Liver (tissue), 9 donors: ENCODE data around the gene MSMP. TPM values are rescaled to one million over a fixed set of nuclear protein-coding genes. Genes with fewer than 3 reads are reported as not detected.

Experiments used
- DNase-seq: peaks from one replicate; pipeline ENCODE4 v3.0.0-alpha.2; 2017; ENCODE audit warnings: low spot score
- H3K27ac ChIP-seq, 2 donors: one replicate each; pipeline ENCODE4 v1.7.0; 2013; ENCODE audit warnings: inconsistent platforms in 2 of 2, low read length in 2 of 2, control low read depth in 1 of 2, low read depth in 1 of 2, mild to moderate bottlenecking in 1 of 2
- H3K27me3 ChIP-seq, 4 donors: one replicate each; pipeline versions ENCODE4 v1.6.1 to v1.7.0; 2013; ENCODE audit warnings: low read length in 3 of 4, inconsistent platforms in 1 of 4, mild to moderate bottlenecking in 1 of 4, moderate library complexity in 1 of 4; ENCODE audit not compliant: control insufficient read depth in 4 of 4, insufficient read depth in 4 of 4
- H3K36me3 ChIP-seq, 4 donors: one replicate each; pipeline versions ENCODE4 v1.6.1 to v1.7.0; 2013; ENCODE audit warnings: low read length in 3 of 4, mild to moderate bottlenecking in 3 of 4, low read depth in 1 of 4, moderate library complexity in 1 of 4; ENCODE audit not compliant: control insufficient read depth in 4 of 4, insufficient read depth in 3 of 4
- H3K4me1 ChIP-seq, 4 donors: one replicate each; pipeline versions ENCODE4 v1.6.1 to v1.7.0; 2013; ENCODE audit warnings: low read length in 3 of 4, mild to moderate bottlenecking in 3 of 4, moderate library complexity in 1 of 4; ENCODE audit not compliant: control insufficient read depth in 4 of 4, insufficient read depth in 4 of 4
- H3K4me3 ChIP-seq, 3 donors: one replicate each; pipeline versions ENCODE4 v1.6.1 to v1.7.0; 2013; ENCODE audit warnings: low read length in 3 of 3, control low read depth in 1 of 3, low read depth in 1 of 3, mild to moderate bottlenecking in 1 of 3
- H3K9ac ChIP-seq, 2 donors: one replicate each; pipeline ENCODE4 v1.7.0; 2013; ENCODE audit warnings: low read length in 2 of 2, mild to moderate bottlenecking in 2 of 2, moderate library complexity in 2 of 2, control low read depth in 1 of 2, low read depth in 1 of 2
- H3K9me3 ChIP-seq, 4 donors: one replicate each; pipeline versions ENCODE4 v1.6.1 to v1.7.0; 2013; ENCODE audit warnings: low read length in 3 of 4; ENCODE audit not compliant: control insufficient read depth in 4 of 4
- ATF3 ChIP-seq: IDR thresholded peaks from 2 replicates; pipeline ENCODE4 v1.6.1; 2016; ENCODE audit warnings: antibody characterized with exemption
- EGR1 ChIP-seq, 2 donors: IDR thresholded peaks; 2 replicates each; pipeline ENCODE4 v1.6.1; 2016 to 2018; ENCODE audit warnings: antibody characterized with exemption in 2 of 2, low read depth in 2 of 2
- FOXA1 ChIP-seq: IDR thresholded peaks from 2 replicates; pipeline ENCODE4 v1.6.1; 2016; ENCODE audit warnings: antibody characterized with exemption
- FOXA2 ChIP-seq: IDR thresholded peaks from 2 replicates; pipeline ENCODE4 v1.6.1; 2016; ENCODE audit warnings: antibody characterized with exemption
- GABPA ChIP-seq, 2 donors: IDR thresholded peaks in 1 of 2; conservative IDR thresholded peaks in 1 of 2; 2 replicates each; pipeline ENCODE4 v1.6.1; 2016; ENCODE audit warnings: antibody characterized with exemption in 2 of 2, mild to moderate bottlenecking in 1 of 2, moderate library complexity in 1 of 2
- HNF4G ChIP-seq: IDR thresholded peaks from 2 replicates; pipeline ENCODE4 v1.6.1; 2016; ENCODE audit warnings: antibody characterized with exemption
- JUND ChIP-seq, 2 donors: IDR thresholded peaks; 2 replicates each; pipeline ENCODE4 v1.6.1; 2016; ENCODE audit warnings: antibody characterized with exemption in 2 of 2
- NR2F2 ChIP-seq: IDR thresholded peaks from 2 replicates; pipeline ENCODE4 v1.6.1; 2016; ENCODE audit warnings: antibody characterized with exemption
- RAD21 ChIP-seq, 2 donors: IDR thresholded peaks; 2 replicates each; pipeline ENCODE4 v1.6.1; 2016; ENCODE audit warnings: antibody characterized with exemption in 2 of 2, mild to moderate bottlenecking in 2 of 2
- RXRA ChIP-seq, 2 donors: IDR thresholded peaks; 2 replicates each; pipeline ENCODE4 v1.6.1; 2017 to 2018; ENCODE audit warnings: antibody characterized with exemption in 2 of 2, mild to moderate bottlenecking in 1 of 2
- SP1 ChIP-seq: IDR thresholded peaks from 2 replicates; pipeline ENCODE4 v1.6.1; 2018; ENCODE audit warnings: antibody characterized with exemption, mild to moderate bottlenecking
- TAF1 ChIP-seq: conservative IDR thresholded peaks from 2 replicates; pipeline ENCODE4 v1.6.1; 2016; ENCODE audit warnings: antibody characterized with exemption, mild to moderate bottlenecking
- YY1 ChIP-seq: IDR thresholded peaks from 2 replicates; pipeline ENCODE4 v1.6.1; 2016; ENCODE audit warnings: antibody characterized with exemption, mild to moderate bottlenecking
- WGBS: extraction: QIAGEN DNeasy Blood & Tissue Kit; methylation state at CpG from one replicate; pipeline ENCODE4 v1.1.7; 2013; 5-methylcytosine and 5-hydroxymethylcytosine counted together
- polyA plus RNA-seq, 2 donors: library from polyadenylated mRNA; stranded (reverse) in 1 of 2; unstranded in 1 of 2; fragments of 200-250 nt in 1 of 2; fragments of >200 nt in 1 of 2; fragmentation: Nextera tagmentation in 1 of 2; extraction: Ambion mirVana in 1 of 2; gene quantifications; one replicate each; pipeline versions ENCODE4 v1.2.1 to v1.2.3, GENCODE V29; 2013 to 2015
- total RNA-seq, 2 donors: library from RNA; depleted of rRNA; stranded (reverse); fragments of >200 nt; gene quantifications; one replicate each; pipeline ENCODE4 v1.2.3, GENCODE V29; 2014
- TF ChIP-seq, protein P1 (sequence below): IDR thresholded peaks from 2 replicates; pipeline ENCODE4 v1.6.1; 2016; ENCODE audit warnings: antibody characterized with exemption, mild to moderate bottlenecking
- donor health status: healthy.
- donor health status: healthy.
- donor health status: healthy.
- donor health status: healthy.
- donor health status: healthy.

MSMP gene
- total and polyA plus RNA-seq, 4 donors, result not detected

DNA sequence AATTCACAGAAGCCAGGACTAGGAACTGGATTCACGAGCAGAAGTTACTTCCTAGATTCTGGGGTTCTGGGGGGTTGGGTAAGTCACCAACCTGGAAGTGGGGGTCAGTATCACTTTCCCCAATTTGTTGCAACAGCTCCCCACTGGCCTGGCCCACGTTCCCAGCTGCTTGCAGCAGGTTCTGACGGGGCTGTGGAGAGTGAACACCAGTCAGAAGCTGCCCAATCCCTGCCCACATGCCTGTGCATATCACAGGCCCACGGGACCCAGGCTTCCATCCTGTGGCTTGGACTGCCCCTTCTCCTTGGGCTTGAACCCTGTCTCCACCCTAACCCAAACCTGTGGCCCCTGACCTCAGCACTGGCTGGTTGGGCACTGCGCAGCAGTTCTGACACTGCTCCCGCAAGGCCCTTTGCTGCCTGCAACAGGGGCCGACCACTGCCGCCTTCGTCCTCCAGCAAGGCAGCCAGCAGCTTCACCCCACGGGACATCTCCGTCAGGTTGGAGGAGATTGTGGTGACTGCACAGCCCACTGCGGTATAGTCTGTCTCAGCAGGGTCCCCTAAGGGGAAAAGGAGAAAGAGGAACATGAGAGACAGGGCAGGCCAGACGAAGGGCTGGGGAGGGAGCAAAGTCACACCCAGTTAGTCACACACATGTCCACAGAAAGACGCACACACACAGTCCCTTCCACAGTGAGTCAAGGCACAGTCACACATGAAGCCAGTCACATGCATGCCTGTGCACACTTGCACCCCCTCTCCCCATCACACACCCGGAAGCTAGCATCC lies 35.2 kb downstream of the MSMP start:
- H3K9me3 ChIP-seq, result no peaks in the 10 kb centered on the region
- H3K27ac ChIP-seq, result no peak overlapping the region
- no peaks in the 10 kb centered on the region for H3K27me3 ChIP-seq
- DNase-seq, result no peak
- no peak overlapping the region for H3K4me3 ChIP-seq
- 92% methylated on average over 15 of the region's 15 CpGs for WGBS
- TF ChIP-seq HNF4G, result no peak
- no peak for TF ChIP-seq JUND (IDR thresholded peaks at IDR 0.05)
- no peak for TF ChIP-seq RXRA (IDR thresholded peaks at IDR 0.05)
- no peak for TF ChIP-seq FOXA1
- TF ChIP-seq NR2F2, result no peak
- peaks cover 53 to 97% (median 96%) of the 10 kb centered on the region in 4 donors for H3K36me3 ChIP-seq
- H3K4me1 ChIP-seq, result no peaks in the 10 kb centered on the region
- no peak overlapping the region for H3K9ac ChIP-seq

- no peak overlapping the region for H3K9ac ChIP-seq
- H3K27me3 ChIP-seq, result no peaks in the 10 kb centered on the region
- WGBS, result 93% methylated on average over 14 of the region's 14 CpGs
- peaks cover 61 to 98% (median 92%) of the 10 kb centered on the region in 4 donors for H3K36me3 ChIP-seq
- TF ChIP-seq JUND (IDR thresholded peaks at IDR 0.05), result no peak
- TF ChIP-seq ATF3, result no peak
- TF ChIP-seq FOXA2, result no peak
- no peak for TF ChIP-seq NR2F2
- no peak for TF ChIP-seq RAD21 (IDR thresholded peaks at IDR 0.05)
- no peak for TF ChIP-seq GABPA (IDR thresholded peaks at IDR 0.05 in 1 of 2, conservative IDR thresholded peaks at IDR 0.05 in 1 of 2)
- TF ChIP-seq TAF1, result no peak
- no peak for TF ChIP-seq SP1
- TF ChIP-seq RXRA (IDR thresholded peaks at IDR 0.05), result no peak
- TF ChIP-seq EGR1 (IDR thresholded peaks at IDR 0.05; ENCODE audit: low read depth in 2 of 2), result no peak
- TF ChIP-seq HNF4G, result no peak
- TF ChIP-seq FOXA1, result no peak
- TF ChIP-seq YY1, result no peak
- TF ChIP-seq, protein P1, sequence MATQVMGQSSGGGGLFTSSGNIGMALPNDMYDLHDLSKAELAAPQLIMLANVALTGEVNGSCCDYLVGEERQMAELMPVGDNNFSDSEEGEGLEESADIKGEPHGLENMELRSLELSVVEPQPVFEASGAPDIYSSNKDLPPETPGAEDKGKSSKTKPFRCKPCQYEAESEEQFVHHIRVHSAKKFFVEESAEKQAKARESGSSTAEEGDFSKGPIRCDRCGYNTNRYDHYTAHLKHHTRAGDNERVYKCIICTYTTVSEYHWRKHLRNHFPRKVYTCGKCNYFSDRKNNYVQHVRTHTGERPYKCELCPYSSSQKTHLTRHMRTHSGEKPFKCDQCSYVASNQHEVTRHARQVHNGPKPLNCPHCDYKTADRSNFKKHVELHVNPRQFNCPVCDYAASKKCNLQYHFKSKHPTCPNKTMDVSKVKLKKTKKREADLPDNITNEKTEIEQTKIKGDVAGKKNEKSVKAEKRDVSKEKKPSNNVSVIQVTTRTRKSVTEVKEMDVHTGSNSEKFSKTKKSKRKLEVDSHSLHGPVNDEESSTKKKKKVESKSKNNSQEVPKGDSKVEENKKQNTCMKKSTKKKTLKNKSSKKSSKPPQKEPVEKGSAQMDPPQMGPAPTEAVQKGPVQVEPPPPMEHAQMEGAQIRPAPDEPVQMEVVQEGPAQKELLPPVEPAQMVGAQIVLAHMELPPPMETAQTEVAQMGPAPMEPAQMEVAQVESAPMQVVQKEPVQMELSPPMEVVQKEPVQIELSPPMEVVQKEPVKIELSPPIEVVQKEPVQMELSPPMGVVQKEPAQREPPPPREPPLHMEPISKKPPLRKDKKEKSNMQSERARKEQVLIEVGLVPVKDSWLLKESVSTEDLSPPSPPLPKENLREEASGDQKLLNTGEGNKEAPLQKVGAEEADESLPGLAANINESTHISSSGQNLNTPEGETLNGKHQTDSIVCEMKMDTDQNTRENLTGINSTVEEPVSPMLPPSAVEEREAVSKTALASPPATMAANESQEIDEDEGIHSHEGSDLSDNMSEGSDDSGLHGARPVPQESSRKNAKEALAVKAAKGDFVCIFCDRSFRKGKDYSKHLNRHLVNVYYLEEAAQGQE, result no peak
- H3K4me1 ChIP-seq, result no peaks in the 10 kb centered on the region
- H3K27ac ChIP-seq, result no peak overlapping the region
- no peaks in the 10 kb centered on the region for H3K9me3 ChIP-seq
- no peak overlapping the region for H3K4me3 ChIP-seq
- no peak for DNase-seq
Measured at GRCh38 chr9:35717132-35717870, 36.8 kb downstream of the MSMP start.
